Peyer's patch (tissue), 4 donors: ENCODE results near the gene TRAK1.

Source experiments
- CTCF ChIP-seq, 6 experiments: fragments of 450-650 bp in 4 of 6; fragments of 200-600 bp in 2 of 6; sonication (generic) in 1 of 6; IDR thresholded peaks; one replicate each; pipeline ENCODE4 v1.5.1; 2017 to 2019; ENCODE audit warnings: antibody characterized with exemption in 6 of 6, mild to moderate bottlenecking in 3 of 6, moderate library complexity in 1 of 6
- POLR2A ChIP-seq, 2 donors: fragments of 450-650 bp; IDR thresholded peaks; one replicate each; pipeline ENCODE4 v1.5.1; 2017; ENCODE audit warnings: antibody characterized with exemption in 2 of 2, mild to moderate bottlenecking in 2 of 2, moderate library complexity in 2 of 2

- TF ChIP-seq CTCF (IDR thresholded peaks at IDR 0.05) (no peak), POLR2A (IDR thresholded peaks at IDR 0.05) (no peak)
Observed at GRCh38 chr3:42143440-42143839, 52.3 kb downstream of the TRAK1 start.
